Glomerular endothelial cell (primary cell): ENCODE measurements around the gene SEZ6L. TPM values are rescaled to one million over a fixed set of nuclear protein-coding genes. Genes with fewer than 3 reads are reported as not detected.

Experiments
- DNase-seq: peaks from one replicate; pipeline ENCODE4 v3.0.0-alpha.2; 2011; ENCODE audit warnings: low read depth, low spot score; ENCODE audit errors: extremely low read depth
- total RNA-seq: library from RNA; depleted of rRNA; stranded (reverse); fragments of >200 nt; gene quantifications from 2 replicates; pipeline ENCODE4 v1.2.3, GENCODE V29; 2015

The SEZ6L gene
- total RNA-seq, 1 donor from 2014 or later = not detected

GRCh38 chr22:26174280-26174679 lies 5.0 kb downstream of the SEZ6L start:
- DNase-seq = no peak

- no peak for DNase-seq
Observed at GRCh38 chr22:26182723-26183122, 13.5 kb downstream of the SEZ6L start.

- DNase-seq = no peak
Observed at GRCh38 chr22:26185190-26185589, 15.9 kb downstream of the SEZ6L start.

GRCh38 chr22:26188341-26188740 lies 19.1 kb downstream of the SEZ6L start:
- DNase-seq = no peak

- no peak for DNase-seq
Observed at GRCh38 chr22:26194313-26194712, 25.1 kb downstream of the SEZ6L start.

GRCh38 chr22:26194877-26195276 lies 25.6 kb downstream of the SEZ6L start:
- DNase-seq = no peak

GRCh38 chr22:26196657-26197056 lies 27.4 kb downstream of the SEZ6L start:
- DNase-seq = no peak

GRCh38 chr22:26197425-26197824 lies 28.2 kb downstream of the SEZ6L start:
- no peak for DNase-seq

GRCh38 chr22:26199665-26200064 lies 30.4 kb downstream of the SEZ6L start:
- DNase-seq = no peak

- DNase-seq = no peak
Observed at GRCh38 chr22:26202280-26202924, 33.1 kb downstream of the SEZ6L start.

- no peak for DNase-seq
Observed at GRCh38 chr22:26205494-26205893, 36.2 kb downstream of the SEZ6L start.

GRCh38 chr22:26210334-26210733 lies 41.1 kb downstream of the SEZ6L start:
- DNase-seq = no peak

- no peak for DNase-seq
Observed at GRCh38 chr22:26213826-26214225, 44.6 kb downstream of the SEZ6L start.

GRCh38 chr22:26214466-26214865 lies 45.2 kb downstream of the SEZ6L start:
- no peak for DNase-seq

GRCh38 chr22:26215736-26216135 lies 46.5 kb downstream of the SEZ6L start:
- no peak for DNase-seq

GRCh38 chr22:26225207-26225606 lies 55.9 kb downstream of the SEZ6L start:
- no peak for DNase-seq

- DNase-seq = no peak
Observed at GRCh38 chr22:26226538-26227297, 57.5 kb downstream of the SEZ6L start.

- no peak for DNase-seq
Observed at GRCh38 chr22:26229910-26230309, 60.6 kb downstream of the SEZ6L start.

- DNase-seq = no peak
Observed at GRCh38 chr22:26234296-26234695, 65.0 kb downstream of the SEZ6L start.

- DNase-seq = no peak
Observed at GRCh38 chr22:26235792-26236487, 66.7 kb downstream of the SEZ6L start.

- DNase-seq = no peak
Observed at GRCh38 chr22:26236991-26237390, 67.7 kb downstream of the SEZ6L start.

- no peak for DNase-seq
Observed at GRCh38 chr22:26238596-26238995, 69.3 kb downstream of the SEZ6L start.
